CD4-positive, alpha-beta T cell treated with Interleukin-6 at 100 ng/mL for 8 hours (primary cell): Measurements from ENCODE around the gene POR.
"Not testable (repeated sequence)": the region's sequence is repeated elsewhere in the genome, so short reads cannot be mapped to it uniquely, and the experiment has no call there.

Source experiments
- DNase-seq: peaks from one replicate; pipeline ENCODE4 v3.0.0-alpha.2; 2020; ENCODE audit warnings: mixed read lengths, low spot score

Gene POR

DNA sequence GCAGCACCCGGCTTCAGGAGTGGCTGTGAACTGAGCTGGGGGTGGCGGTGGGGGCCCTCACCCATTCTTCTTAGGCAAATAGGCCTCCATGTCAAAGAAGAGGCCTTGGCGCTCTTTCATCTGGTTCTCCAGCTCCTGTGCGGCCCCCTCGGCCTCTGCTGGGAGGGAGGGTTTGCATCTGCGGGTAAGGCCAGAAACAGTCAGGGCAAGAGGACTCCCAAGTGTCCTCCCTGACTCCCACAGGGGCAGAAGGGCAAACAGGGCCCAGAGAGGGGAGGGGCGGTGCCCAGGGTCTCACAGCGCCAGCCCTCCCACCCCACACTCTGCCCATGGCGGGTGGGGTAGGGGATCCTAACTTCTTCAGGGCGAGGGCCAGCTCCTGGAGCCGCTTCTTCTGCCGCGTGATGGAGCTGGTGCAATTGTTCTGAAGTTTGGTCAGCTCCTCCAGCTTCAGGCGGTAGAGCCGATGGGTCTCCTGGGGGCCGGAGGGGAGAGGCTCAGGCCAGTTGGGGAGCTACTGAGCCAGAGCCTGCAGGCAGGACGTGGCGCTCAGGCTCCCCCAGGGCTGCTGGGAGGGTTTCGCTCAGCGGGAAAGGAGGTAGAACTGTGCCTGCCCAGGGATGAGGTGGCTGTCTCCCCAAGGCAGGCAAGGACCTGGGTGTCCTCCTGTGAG, 77.3 kb downstream of the POR start:
- DNase-seq, result no peak

DNA sequence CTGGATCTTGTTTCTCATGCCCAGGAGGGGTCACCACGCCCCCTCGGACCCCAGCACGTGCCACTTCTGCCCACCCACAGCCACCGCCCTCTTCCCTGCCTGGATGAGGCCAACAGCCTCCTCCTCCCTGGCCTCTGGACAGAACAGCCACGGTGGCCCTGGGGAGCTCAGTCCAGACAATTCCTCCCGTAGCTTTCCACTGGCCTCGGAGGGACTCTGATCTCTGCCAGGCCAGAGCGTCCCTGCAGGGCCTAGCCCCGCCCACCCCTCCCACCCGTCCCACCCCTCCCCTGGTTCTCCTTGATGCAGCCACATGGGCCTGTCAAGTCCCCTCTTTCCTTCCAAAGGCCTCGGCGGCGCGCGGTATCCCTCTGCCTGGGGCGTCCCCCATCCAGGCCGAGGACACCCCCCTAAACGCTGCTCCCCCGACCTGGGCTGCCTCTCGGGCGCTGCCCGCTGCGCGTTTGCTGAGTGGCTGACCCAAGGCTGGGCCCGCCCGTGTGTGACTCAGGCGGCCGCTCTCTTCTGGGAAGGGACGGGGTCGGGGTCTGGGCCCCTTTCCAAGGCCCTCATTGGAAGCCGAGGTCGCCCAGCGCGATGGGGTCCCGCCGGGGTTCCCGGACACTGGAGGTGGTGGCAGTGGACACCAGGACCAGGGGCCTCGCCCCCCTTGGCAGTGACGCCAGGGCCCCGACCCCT, 78.9 kb downstream of the POR start:
- DNase-seq, result no peak

DNA sequence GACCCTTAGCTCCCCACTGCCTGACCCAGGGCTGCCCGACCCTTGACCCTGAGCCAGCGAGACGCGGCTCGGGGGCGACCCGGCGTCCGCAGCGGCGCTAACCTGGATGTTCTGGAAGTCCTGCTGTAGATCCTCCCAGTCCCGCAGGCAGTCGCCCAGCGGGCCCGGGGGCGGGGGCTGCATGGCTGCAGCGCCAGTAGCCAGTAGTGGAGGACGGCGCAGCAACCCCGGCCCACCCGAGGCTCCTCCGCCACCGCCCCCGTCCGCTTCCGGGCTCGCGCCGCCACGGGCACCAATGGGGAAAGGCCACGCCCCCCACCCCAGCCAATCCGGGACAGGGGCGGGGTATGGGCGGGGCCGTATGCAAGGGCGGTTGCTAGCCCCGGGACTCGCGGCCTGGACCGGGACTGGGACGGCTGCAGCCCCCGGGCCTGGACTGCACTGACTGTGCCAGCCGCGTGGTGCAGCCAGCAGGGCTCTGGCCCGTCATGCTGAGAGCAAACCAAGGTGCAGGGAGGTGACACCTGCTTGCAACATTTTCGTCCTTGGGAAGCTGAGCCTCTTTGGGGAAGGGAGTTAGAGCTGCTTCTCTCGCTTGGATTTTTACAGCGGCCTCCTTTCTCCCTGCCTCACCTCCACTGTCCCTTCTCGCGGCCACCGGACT, 79.6 kb downstream of the POR start, which contains the start of gene TMEM120A:
Gene TMEM120A, minus strand, starts transcription at position 208 of the 664 bp plus-strand sequence. Its CDS starts 25 bp downstream, at position 183.
- DNase-seq, result peak; percentile 90

DNA sequence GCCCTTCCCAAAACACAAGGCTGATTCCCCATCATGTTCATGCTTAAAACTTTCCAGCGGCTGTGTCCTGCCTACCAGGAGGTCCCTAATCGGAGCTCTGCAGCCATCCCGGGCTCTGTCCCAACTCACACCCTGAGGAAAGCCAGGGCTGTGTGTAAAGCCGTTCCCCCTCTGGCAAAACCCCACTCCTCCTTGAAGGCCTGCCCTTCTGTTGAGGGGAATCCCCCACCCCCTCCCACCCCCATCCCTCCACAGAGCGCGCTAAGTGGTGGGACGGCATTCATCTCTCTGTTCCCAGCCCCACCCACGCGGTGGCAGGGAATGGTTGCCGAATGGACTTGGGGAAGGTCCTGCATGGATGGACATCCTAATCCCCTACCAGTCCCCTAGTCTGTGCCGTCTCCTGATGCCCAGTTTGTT, 80.1 kb downstream of the POR start:
- DNase-seq, result no peak

DNA sequence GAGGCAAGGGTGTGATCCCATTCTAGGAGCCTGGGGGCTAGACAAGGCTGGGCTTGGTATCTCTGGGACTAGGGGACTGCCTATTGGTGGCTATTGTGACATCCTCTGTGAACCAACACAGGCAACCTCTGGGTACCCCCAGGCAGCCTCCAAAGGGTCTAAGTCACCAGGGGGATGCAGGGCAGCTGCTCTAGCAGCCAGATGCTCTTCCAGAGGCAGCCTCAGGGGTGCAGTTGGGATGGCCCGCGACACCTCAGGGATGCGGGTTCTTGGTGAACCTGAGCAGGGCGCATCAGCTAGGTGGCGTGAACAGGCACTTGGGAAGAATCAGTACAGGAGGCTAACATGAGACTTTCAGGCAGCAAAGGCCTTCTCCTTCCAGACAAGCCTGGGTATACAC, 81.0 kb downstream of the POR start:
- no peak for DNase-seq

DNA sequence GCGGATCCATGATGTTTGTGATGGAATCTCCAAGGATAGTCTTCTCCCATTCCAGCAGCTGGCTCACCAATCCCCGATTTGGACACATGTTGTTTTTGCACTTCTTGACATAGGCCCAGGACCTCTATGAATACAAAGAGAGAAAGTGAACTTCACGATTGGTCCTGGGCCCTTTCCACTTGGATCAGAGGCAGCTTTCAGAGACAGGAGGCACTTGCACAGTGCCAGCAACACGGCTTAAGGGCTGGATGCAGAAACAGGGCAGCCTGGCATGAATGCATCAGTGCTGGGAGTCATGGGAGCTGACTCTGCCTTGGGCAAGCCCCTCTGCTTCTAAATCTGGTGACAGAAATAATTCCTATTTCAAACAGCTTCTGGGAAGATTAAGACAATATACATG, 81.5 kb downstream of the POR start:
- DNase-seq, result no peak

DNA sequence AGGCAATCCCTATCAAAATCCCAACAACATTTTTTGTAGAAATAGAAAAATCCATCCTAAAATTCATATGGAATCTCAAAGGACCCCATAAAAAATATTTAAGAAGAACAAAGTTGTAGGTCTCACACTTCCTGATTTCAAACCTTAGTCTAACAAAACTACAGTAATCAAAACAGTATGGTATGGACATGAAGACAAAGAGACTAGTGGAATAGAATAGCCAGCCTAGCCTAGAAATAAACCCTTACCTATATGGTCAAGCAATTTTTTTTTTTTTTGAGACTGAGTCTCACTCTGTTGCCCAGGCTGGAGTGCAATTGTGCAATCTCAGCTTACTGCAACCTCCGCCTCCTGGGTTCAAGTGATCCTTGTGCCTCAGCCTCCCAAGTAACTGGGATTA, 83.1 kb downstream of the POR start:
- DNase-seq, result no peak

DNA sequence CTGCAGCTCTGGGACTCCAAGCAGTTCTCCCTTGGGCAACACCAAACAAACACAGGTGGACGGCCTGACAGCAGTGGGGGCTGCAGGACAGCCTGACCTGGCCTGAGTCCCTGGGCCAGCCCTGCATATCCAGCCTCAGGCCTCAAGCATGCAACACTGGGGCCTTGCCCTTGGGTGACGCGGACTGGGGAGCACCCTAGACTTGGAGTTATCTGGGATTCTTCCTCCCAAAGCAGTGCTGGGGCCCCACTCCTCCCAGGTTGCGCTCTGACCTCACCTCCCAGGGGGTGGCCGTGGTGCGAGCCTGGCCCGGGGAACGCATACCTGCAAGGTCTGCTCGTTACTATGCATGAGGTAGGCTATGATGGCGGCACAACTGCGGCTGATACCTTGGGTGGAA, 85.6 kb downstream of the POR start:
- no peak for DNase-seq

DNA sequence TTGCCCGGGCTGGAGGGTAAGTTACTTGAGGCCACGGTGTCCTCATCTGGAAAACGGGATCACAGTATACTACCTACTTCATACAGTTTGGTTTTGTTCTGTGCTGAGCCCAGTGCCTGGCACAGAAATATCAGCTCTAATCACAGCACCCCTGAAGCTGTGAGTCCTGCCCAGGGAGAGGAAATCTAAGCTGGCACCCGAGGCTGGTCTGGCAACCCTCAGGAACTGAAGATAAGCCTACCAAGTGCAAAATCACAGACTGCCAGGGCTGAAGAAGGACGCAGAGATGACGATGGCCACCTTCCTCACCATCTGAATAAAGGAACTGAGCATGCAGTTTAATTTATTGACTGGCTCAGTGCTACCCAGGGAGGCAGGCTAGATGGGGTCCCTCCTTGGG, 87.2 kb downstream of the POR start:
- no peak for DNase-seq

DNA sequence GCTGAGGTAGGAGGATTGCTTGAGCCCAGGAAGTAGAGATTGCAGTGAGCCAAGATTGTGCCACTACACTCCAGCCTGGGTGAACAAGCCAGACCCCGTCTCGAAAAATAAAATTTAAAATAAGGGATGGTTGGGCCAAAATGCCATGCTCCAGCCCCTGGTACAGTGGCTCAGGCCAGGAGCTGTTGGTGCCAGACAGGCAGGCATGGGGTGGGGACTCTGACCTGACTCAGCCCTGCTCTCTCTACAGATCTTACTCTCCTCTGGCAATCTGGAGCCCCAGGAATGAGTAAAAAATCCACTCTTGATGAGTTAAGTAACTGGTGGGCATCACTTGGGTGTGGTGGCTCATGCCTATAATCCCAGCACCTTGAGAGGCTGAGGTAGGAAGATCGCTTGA, 87.9 kb downstream of the POR start:
- no peak for DNase-seq

DNA sequence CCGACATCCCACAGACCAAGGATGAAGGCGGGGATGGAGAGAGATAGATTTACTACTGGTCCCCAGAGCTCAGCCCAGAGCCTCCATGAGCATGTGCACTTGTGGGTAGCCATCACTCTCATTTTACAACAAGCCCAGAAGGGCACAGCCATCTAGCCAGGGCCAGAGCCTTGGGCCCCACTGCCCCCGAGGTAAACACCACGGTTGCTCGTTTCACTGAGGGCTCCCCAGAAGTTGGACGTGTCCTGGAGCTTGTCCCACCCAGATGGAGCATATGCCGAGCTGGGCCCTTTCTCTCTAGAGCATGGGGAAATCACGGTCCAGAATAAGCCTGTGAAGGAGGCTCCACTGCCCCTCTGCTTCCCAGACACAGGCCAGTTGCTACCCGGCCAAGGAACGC, 88.4 kb downstream of the POR start:
- DNase-seq, result no peak

DNA sequence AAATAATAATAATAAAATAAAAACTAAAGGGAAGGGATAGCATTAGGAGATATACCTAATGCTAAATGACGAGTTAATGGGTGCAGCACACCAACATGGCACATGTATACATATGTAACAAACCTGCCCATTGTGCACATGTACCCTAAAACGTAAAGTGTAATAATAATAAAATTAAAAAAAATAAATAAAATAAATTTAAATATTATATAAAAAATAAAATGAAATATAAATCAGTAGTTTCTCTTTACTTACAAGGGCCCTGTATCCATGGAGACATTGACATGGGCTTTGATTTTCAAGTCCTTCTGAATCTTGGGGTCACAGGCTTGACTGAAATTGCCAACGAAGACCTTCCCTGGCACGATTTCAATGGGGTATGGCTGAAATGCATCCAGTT, 90.0 kb downstream of the POR start:
- not testable (repeated sequence) for DNase-seq

DNA sequence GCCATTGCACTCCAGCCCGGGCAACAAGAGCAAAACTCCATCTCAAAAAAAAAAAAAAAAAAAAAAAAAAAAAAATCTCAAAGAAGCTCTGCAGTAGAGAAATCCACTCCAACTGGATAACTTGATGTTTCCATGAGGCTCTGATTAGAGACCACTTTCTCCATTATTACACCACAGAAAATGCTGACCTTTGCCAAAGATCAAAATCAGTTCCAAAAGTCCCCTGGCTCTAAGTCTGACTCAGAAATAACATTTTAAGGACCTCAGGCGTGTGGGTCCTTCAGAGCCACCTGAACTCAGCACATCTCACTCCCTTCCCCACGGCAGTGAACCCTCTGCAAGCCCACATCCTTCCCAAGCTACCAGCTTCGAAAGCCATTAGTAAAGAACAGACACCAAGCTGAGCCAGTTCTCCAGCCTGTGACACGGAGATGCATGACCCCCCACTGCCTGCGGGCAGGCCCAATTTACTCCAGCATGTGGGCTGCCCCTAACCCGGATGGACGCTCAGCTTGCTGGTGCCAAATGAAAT, 93.3 kb downstream of the POR start:
- DNase-seq, result no peak

DNA sequence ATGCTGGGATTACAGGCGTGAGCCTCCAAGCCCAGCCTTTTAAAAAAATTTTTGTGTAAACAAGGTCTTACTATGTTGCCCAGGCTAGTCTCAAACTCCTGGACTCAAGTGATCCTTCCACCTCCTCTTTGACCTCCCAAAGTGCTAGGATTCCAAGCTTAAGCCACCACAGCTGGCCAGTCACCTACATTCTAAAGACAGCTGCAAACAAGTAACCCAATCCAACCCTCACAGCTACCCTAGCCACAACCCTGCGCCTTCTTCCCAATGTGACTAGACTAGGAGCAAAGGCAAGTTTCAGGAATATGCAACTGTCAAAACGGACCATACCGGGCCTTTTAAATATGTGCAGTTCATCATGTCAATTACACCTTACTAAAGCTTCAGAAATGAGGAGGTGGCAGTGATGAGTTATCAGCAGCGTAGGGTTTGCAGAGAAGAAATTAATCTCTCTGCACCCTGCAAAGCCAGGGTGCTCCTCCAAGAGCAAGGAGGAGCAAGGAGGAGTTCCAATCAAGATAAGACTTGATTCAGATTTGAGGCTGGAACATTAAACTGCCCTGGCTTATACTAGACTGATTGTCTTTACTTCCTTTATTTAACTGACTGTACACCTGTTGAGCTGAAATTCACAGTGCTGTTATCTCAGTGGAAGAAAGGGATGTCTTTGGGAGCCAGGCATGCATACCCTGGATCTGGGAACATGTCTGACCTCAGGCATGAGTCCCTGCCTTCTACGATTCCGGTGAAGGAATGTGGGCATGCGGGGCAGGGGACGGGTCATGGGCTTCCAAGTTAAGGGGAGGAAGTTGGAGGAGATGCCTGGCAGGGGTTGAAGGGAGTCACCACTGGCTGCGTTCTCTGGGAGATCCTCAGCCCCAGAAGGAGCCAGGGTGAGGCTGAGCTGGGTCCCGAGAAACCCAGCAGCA, 95.0 kb downstream of the POR start:
- no peak for DNase-seq

DNA sequence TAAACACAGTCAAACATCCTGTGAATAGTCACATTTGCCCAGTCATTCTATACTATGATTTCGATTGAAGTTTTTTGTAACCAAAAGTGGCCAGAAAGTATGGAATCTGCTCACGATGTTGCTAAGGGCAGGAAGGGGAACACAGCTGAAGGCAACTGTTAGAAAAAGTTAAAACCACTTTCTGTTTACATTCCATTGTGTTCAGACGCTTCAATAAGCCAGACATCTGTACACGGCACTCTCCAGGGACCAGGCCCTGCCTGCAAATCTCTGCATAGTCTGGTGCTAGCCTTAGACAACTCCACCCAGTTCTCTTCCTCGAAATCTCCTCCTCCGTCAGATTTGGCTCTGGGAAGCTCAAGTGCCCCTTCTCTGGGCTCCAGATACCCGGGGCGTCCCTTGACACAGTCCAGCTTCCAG, 96.5 kb downstream of the POR start:
- no peak for DNase-seq

DNA sequence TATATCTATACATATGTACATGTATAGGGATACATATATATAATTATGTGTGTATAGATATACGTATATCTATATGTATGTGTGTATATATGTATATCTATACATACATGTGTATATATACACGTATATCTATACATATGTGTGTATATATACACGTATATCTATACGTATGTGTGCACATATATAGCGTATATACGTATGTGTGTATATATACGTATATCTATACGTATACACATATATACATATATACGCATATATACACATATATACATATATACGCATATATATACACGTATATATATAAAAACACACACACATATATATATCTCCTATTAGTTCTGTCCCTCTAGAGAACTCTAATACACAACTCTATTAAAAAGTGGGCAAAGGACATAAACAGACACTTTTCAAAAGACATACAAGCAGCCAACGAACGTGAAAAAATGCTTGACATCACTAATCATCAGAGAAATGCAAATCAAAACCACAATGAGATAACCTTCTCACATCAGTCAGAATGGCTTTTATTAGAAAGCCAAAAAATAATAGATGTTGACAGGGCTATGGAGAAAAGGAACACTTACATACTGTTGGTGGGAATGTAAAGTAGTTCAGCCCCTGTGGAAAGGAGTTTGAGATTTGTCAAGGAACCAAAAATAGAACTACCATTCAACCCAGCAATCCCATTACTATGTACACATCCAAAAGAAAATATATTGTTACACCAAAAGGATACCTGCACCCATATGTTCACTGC, 101.4 kb downstream of the POR start:
- DNase-seq, result no peak

DNA sequence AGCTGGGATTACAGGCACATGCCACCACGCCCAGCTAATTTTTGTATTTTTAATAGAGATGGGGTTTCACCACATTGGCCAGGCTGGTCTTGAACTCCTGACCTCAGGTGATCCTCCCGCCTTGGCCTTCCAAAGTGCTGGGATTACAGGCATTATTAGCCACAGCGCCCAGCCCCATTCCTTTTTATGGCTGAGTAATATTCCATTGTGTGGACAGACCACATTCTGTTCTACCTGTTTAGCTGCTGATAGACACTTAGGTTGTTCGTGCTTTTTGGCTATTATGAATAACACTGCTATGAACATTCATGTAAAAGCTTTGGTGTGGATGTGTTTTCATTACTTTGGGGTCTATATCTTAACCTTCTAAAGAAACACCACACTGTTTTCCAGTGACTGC, 103.6 kb downstream of the POR start:
- DNase-seq, result not testable (repeated sequence)

DNA sequence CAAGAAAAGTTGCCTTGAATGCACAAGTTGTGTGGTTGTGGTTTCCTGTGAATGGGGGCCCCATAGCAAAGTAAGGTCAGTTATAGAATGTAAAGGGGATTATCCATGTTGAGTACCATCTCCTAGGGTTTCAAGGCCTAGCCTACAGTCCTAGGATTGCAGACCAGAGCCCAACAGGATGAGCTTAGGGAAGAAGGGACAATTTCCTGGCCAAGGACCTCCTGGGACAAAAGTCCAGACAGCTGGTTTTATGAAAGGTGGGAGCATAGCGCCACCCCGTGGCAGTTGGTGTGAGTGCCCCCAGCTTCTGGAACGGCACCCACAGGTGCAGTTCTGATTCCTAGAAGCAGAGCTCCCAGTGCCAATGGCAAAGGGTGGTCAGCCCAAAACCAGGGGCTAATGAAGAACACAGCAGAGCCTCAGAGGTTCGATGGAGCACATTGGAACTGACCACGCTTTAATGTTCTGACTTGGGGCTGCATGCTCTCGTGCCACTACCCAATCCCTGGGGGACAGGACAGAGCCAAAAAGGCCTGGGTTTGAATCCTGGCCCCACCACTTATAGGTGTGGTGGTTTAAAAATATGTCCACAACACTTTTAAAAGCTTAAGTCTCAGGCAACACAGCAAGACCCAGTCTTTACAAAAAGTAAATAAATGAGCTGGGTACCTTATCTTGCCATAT, 105.2 kb downstream of the POR start:
- peak; percentile 56 for DNase-seq

DNA sequence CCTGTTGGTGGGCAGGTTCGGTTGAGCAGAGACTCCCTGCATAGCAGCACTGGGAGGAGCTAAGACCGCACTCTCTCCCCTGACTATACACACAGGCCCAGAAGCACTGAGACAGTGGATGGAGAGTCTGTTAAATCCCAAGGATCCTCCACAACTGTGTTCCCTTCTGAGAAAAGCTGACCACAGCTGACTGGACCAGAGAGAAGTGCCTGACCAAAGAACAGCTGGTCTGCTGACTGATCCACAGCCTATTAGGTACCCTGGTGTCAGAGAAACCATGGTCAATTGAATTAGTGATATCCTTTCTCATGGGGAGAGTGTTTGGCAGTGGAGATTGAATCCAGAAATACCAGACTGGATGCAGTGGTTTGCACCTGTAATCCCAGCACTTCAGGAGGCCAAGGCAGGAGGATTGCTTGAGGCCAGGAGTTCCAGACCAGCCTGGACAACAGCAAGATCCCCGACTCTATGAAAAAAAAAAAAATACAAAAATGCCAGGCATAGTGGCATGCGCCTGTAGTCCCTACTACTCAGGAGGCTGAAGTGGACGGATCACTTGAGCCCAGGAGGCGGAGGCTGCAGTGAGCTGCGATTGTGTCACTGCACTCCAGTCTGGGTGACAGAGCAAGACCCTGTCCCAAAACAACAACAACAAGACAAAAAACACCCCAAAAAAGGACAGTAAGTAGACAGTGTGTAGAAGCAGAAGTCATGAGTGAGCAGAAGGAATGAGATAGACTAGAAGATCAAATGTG, 107.2 kb downstream of the POR start:
- DNase-seq, result no peak

DNA sequence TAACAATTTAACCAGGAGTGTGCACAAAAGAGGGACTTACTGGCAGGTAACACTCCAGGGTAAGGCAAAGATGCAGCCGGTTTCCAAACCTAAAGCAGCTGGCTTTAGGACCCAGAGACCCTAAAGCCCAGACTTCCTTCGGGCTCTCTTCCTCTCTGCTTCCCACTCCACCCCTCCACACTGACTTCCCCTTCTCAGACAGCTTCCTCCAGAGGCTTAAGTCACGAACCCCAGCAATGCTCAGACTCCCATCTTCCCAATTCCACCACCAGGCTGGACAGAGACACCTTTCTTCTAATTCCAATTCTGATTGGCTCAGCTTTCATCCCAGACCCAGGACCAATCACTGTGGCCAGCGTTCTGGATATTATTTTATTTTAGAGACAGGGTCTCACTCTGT, 108.0 kb downstream of the POR start:
- no peak for DNase-seq
